ENCODE results near the gene TM4SF20. TPM values are rescaled to one million over a fixed set of nuclear protein-coding genes. Genes with fewer than 3 reads are reported as not detected.
"Not testable (repeated sequence)": the region's sequence is repeated elsewhere in the genome, so short reads cannot be mapped to it uniquely, and the experiment has no call there.

Gene TM4SF20
- total RNA-seq, 3 donors from 2014 or later = not detected

DNA sequence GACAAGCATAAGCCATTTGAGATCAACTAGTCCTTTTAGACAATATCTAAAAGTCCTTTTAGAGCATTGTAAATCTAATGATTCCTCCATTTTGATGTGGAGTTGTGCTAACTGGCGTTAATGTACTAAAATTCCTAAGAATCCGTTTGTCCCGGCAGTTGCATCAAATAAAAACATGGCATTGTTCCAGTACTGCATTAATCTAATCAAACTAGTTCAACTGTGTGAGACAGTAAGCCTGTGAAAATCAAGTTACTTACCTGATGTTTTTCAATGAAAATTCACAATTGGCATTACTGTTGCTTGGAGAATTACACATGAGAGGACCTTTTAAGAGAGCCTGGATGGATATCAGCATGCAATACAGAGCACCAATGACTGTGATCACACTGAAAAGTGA lies 13.3 kb downstream of the TM4SF20 start:
- no peak overlapping the region for H3K27ac ChIP-seq
- no peaks in the 10 kb centered on the region for H3K36me3 ChIP-seq
- DNase-seq (ENCODE audit: low spot score in 2 of 2) = no peak
- no peaks in the 10 kb centered on the region for H3K4me1 ChIP-seq
- no peaks in the 10 kb centered on the region for H3K27me3 ChIP-seq
- intact Hi-C loops (cut with DNase I; ENCODE audit: low total_unique reads) = no loop called here
- TF ChIP-seq POLR2AphosphoS5 (IDR thresholded peaks at IDR 0.05) = no peak
- no peak for TF ChIP-seq POLR2A (IDR thresholded peaks at IDR 0.05)
- no peak for TF ChIP-seq CTCF (IDR thresholded peaks at IDR 0.05)
- H3K9me3 ChIP-seq = no peaks in the 10 kb centered on the region
- no peak overlapping the region for H3K4me3 ChIP-seq

DNA sequence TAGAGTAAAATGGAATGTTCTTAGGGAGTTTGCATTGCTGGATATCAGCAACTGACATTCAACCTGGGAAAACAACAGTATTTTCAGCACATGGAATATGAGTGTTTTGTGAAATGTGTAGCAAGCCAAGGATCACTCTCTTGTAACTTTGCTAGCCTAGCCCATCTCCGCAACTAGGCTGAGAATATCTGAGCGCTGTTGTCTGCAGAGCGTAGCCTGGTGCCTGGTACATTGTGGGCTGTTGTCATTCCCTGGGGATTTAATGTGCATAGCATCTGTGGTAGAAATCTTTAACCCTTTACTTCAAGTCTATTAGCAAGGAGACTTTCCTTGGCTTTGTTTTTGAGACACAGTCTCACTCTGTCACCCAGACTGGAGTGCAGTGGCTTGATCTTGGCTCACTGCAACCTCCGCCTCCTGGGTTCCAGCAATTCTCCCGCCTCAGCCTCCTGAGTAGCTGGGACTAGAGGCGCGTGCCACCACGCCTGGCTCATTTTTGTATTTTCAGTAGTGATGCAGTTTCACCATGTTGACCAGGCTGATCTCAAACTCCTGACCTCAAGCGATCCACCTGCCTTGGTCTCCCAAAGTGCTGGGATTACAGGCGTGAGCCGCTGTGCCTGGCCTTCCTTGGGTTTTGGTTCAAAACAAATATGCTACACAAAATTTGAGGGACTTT lies 14.4 kb downstream of the TM4SF20 start:
- DNase-seq (ENCODE audit: low spot score in 2 of 2); H3K9me3 ChIP-seq; H3K36me3 ChIP-seq; H3K4me3 ChIP-seq; intact Hi-C loops (cut with DNase I; ENCODE audit: low total_unique reads); H3K27ac ChIP-seq; H3K27me3 ChIP-seq; H3K4me1 ChIP-seq: not testable (repeated sequence)

DNA sequence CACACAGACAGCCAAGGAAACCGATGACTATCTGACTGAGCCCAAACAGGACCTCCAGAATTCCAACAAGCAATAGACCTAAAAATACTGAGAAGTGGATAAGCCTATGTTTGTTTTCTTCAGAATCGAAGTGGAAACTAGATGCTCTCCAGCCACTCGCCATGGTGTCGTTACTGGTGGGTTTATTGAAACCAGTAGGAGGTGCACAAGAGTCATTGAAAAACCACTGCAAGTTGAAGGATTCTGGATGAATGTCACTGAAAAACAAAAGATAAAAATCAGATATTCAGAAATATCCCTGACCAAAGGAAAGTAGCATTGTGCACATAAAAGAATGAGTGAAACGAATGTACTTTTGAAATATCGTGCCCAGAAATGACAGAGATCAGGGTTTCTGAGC lies 15.3 kb downstream of the TM4SF20 start:
- no peak for TF ChIP-seq CTCF (IDR thresholded peaks at IDR 0.05)
- no peak for TF ChIP-seq POLR2AphosphoS5 (IDR thresholded peaks at IDR 0.05)
- no peak for TF ChIP-seq POLR2A (IDR thresholded peaks at IDR 0.05)
- Histone ChIP-seq H3K27me3 (no peaks in the 10 kb centered on the region), H3K4me1 (no peaks in the 10 kb centered on the region), H3K27ac (no peak overlapping the region), H3K4me3 (no peak overlapping the region), H3K36me3 (no peaks in the 10 kb centered on the region), H3K9me3 (no peaks in the 10 kb centered on the region)
- DNase-seq (ENCODE audit: low spot score in 2 of 2) = no peak
- intact Hi-C loops (cut with DNase I; ENCODE audit: low total_unique reads) = no loop called here

DNA sequence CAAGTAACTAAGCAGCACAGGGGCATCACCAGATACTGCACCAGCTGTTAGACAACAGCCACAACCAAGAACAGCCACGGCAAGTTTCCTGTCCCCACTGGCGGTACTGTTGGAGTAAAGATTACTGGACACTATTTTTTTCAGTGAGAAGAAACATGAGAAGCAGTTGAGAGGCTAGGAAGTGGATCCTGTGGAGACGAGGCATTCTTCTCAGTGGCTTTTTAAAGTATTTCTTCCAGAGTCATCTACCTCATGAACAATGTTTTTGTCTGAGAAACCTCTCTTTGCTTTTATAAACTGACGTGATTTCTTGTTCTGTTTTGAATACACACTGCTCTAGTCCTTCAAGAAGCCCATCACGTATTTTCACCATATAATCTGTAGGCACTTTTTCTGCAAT lies 18.8 kb downstream of the TM4SF20 start:
- no peak for DNase-seq (ENCODE audit: low spot score in 2 of 2)
- H3K4me3 ChIP-seq = no peak overlapping the region
- intact Hi-C loops (cut with DNase I; ENCODE audit: low total_unique reads) = no loop called here
- no peak for TF ChIP-seq CTCF (IDR thresholded peaks at IDR 0.05)
- TF ChIP-seq POLR2A (IDR thresholded peaks at IDR 0.05) = no peak
- no peak for TF ChIP-seq POLR2AphosphoS5 (IDR thresholded peaks at IDR 0.05)
- no peaks in the 10 kb centered on the region for H3K4me1 ChIP-seq
- no peaks in the 10 kb centered on the region for H3K36me3 ChIP-seq
- no peaks in the 10 kb centered on the region for H3K27me3 ChIP-seq
- H3K9me3 ChIP-seq = no peaks in the 10 kb centered on the region
- no peak overlapping the region for H3K27ac ChIP-seq

GRCh38 chr2:227351639-227352038 lies 27.5 kb downstream of the TM4SF20 start:
- H3K9me3 ChIP-seq = no peaks in the 10 kb centered on the region
- DNase-seq (ENCODE audit: low spot score in 2 of 2) = no peak
- H3K4me3 ChIP-seq = no peak overlapping the region
- no peak overlapping the region for H3K27ac ChIP-seq
- intact Hi-C loops (cut with DNase I; ENCODE audit: low total_unique reads) = no loop called here
- no peaks in the 10 kb centered on the region for H3K27me3 ChIP-seq
- H3K36me3 ChIP-seq = no peaks in the 10 kb centered on the region
- TF ChIP-seq POLR2A (IDR thresholded peaks at IDR 0.05) (no peak), POLR2AphosphoS5 (IDR thresholded peaks at IDR 0.05) (no peak), CTCF (IDR thresholded peaks at IDR 0.05) (no peak)
- H3K4me1 ChIP-seq = no peaks in the 10 kb centered on the region

All from breast epithelium (tissue), 4 donors.